ENCODE results near the gene EFCAB13. TPM values are rescaled to one million over a fixed set of nuclear protein-coding genes. Genes with fewer than 3 reads are reported as not detected.

Gene EFCAB13
- total RNA-seq, 1 experiment from 2014 or later: 1.6 TPM

GRCh38 chr17:47279062-47279801, 44.5 kb upstream of the EFCAB13 start:
- Histone ChIP-seq H2AK5ac (ENCODE audit: insufficient read length, low read length) (no peak overlapping the region), H4K8ac (replicated peaks; ENCODE audit: insufficient read length, low read depth, low read length) (no peak overlapping the region), H3K79me2 (ENCODE audit: insufficient read depth, low read length) (no peaks in the 10 kb centered on the region), H3K27ac (ENCODE audit: insufficient read length, low read depth, low read length) (no peak overlapping the region), H2BK12ac (ENCODE audit: insufficient read length, low read depth, low read length) (no peak overlapping the region), H4K20me1 (ENCODE audit: control insufficient read depth, insufficient read depth, insufficient read length) (no peaks in the 10 kb centered on the region), H4K91ac (ENCODE audit: insufficient read length, low read depth, low read length) (no peak overlapping the region), H4K5ac (ENCODE audit: insufficient read length, low read depth, low read length) (no peak overlapping the region), H3K9me3 (ENCODE audit: control insufficient read depth, low read depth, low read length) (no peaks in the 10 kb centered on the region), H2BK5ac (ENCODE audit: insufficient read length, low read length) (no peak overlapping the region), H3K23me2 (ENCODE audit: insufficient read length, low read depth, low read length, poor library complexity, severe bottlenecking) (no peaks in the 10 kb centered on the region), H3K4me2 (ENCODE audit: insufficient read depth, insufficient read length, low read length) (no peak overlapping the region), H3K79me1 (ENCODE audit: insufficient read depth, low read depth, low read length, poor library complexity, severe bottlenecking) (no peaks in the 10 kb centered on the region), H3K9ac (ENCODE audit: extremely low read depth, insufficient read length, low read length) (no peak overlapping the region), H3K56ac (ENCODE audit: insufficient read length, low read depth, low read length) (no peak overlapping the region), H3K4me1 (ENCODE audit: insufficient read depth, low read length) (peaks cover 21% of the 10 kb centered on the region), H3K4ac (ENCODE audit: low read depth, low read length) (no peak overlapping the region), H2AFZ (ENCODE audit: low read length) (no peak overlapping the region), H3K14ac (ENCODE audit: insufficient read depth, low read length) (no peak overlapping the region), H3T11ph (ENCODE audit: low read length) (no peak overlapping the region), H2BK120ac (ENCODE audit: low read depth, low read length, poor library complexity, severe bottlenecking) (no peak overlapping the region), H2BK15ac (ENCODE audit: low read depth, low read length) (no peak overlapping the region), H3K23ac (ENCODE audit: insufficient read length, low read depth, low read length) (no peak overlapping the region), H3K18ac (ENCODE audit: insufficient read length, low read depth, low read length) (no peak overlapping the region), H2BK20ac (ENCODE audit: low read depth, low read length, poor library complexity, severe bottlenecking) (no peak overlapping the region), H3K27me3 (ENCODE audit: insufficient read depth, low read length) (0 out of 2 replicates have a peak, but pooled peaks cover 1% of the 10 kb centered on the region)
- Mint-ChIP-seq H3K4me1 (peaks cover 43 to 47% of the 10 kb centered on the region in 2 experiments), H3K9me3 (no peaks in the 10 kb centered on the region), H3K27me3 (ENCODE audit: low read depth) (peaks cover 5% of the 10 kb centered on the region), H3K36me3 (ENCODE audit: insufficient read depth in 1 of 3, low read depth in 3 of 3) (no peaks in the 10 kb centered on the region), H3K4me3 (no peak overlapping the region), H3K27ac (peak overlapping the region in 1 of 3 experiments; percentile 76; a peak in 2 of 7 replicates)
- DNase-seq: no peak
- TF ChIP-seq CTCF (conservative IDR thresholded peaks at IDR 0.05): no peak
- no CpG with 5 or more reads among the region's 10 CpGs for WGBS (ENCODE audit: extremely low coverage, insufficient read length, low lambda C conversion rate)

Data from H9 (cell line).